GDM1 (cell line): ENCODE data around the gene MACROD2.

Experiments used
- DNase-seq: peaks from one replicate; lab custom pipeline; 2025; lab: John Stamatoyannopoulos, UW

Gene MACROD2

GRCh38 chr20:15058841-15059240, 1063.5 kb downstream of the MACROD2 start:
- DNase-seq: no peak

GRCh38 chr20:15059438-15059837, 1064.1 kb downstream of the MACROD2 start:
- DNase-seq: no peak

GRCh38 chr20:15060265-15061060, 1065.1 kb downstream of the MACROD2 start:
- no peak for DNase-seq

GRCh38 chr20:15061061-15061430, 1065.7 kb downstream of the MACROD2 start:
- no peak for DNase-seq

GRCh38 chr20:15061955-15062354, 1066.6 kb downstream of the MACROD2 start:
- DNase-seq: no peak

- no peak for DNase-seq
These were observed 1067.8 kb downstream of the MACROD2 start for GRCh38 chr20:15063081-15063480.

- no peak for DNase-seq
These were observed 1069.4 kb downstream of the MACROD2 start for GRCh38 chr20:15064741-15065140.

GRCh38 chr20:15065794-15066193, 1070.5 kb downstream of the MACROD2 start:
- DNase-seq: no peak

GRCh38 chr20:15068486-15068885, 1073.2 kb downstream of the MACROD2 start:
- no peak for DNase-seq

- no peak for DNase-seq
These were observed 1074.0 kb downstream of the MACROD2 start for GRCh38 chr20:15069355-15069754.

GRCh38 chr20:15071085-15071808, 1075.9 kb downstream of the MACROD2 start:
- no peak for DNase-seq

- DNase-seq: no peak
These were observed 1077.0 kb downstream of the MACROD2 start for GRCh38 chr20:15072316-15072715.

- DNase-seq: no peak
These were observed 1080.3 kb downstream of the MACROD2 start for GRCh38 chr20:15075586-15075985.

GRCh38 chr20:15076785-15077184, 1081.5 kb downstream of the MACROD2 start:
- DNase-seq: no peak

- no peak for DNase-seq
These were observed 1082.5 kb downstream of the MACROD2 start for GRCh38 chr20:15077733-15078250.

- DNase-seq: no peak
These were observed 1084.5 kb downstream of the MACROD2 start for GRCh38 chr20:15079594-15080340.

GRCh38 chr20:15081261-15081660, 1085.9 kb downstream of the MACROD2 start:
- DNase-seq: no peak

GRCh38 chr20:15091421-15092037, 1096.2 kb downstream of the MACROD2 start:
- DNase-seq: no peak

- DNase-seq: no peak
These were observed 1103.0 kb downstream of the MACROD2 start for GRCh38 chr20:15098351-15098750.

- no peak for DNase-seq
These were observed 1103.8 kb downstream of the MACROD2 start for GRCh38 chr20:15099130-15099529.

- DNase-seq: no peak
These were observed 1105.3 kb downstream of the MACROD2 start for GRCh38 chr20:15100506-15101160.

GRCh38 chr20:15107931-15108330, 1112.6 kb downstream of the MACROD2 start:
- no peak for DNase-seq
